ENCODE data around the gene C20orf141. TPM values are rescaled to one million over a fixed set of nuclear protein-coding genes. Genes with fewer than 3 reads are reported as not detected.

C20orf141 gene
- total RNA-seq, 2 donors from 2014 or later: 4.4 TPM; not detected in 1

DNA sequence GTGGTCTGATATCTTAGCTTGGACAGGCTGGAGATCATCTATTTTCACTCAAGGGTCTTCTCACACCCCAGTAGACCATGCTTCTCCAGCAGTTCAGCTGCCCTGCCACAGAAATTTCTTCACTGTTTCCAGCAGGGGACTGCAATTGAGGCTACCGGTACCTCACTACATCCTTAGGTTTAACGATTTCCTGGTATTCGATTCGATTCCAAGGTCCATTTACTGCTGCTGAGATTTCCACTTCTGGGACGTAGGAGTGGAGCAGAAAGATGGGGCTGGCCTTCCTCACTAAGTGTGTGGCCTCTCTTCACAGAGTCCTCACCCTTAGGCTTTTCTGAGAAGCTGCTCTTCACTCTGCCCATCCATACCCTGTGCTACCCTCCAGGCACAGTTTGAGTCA is 31.9 kb downstream of the C20orf141 start:
- 83% methylated on average over 5 of the region's 5 CpGs for WGBS
- Histone ChIP-seq H3K27me3 (replicated peaks; ENCODE audit: insufficient read depth) (no peaks in the 10 kb centered on the region), H3K27ac (no peak overlapping the region), H3K36me3 (no peaks in the 10 kb centered on the region), H3K4me1 (replicated peaks) (no peaks in the 10 kb centered on the region), H3K9me3 (no peaks in the 10 kb centered on the region), H3K4me3 (no peak overlapping the region)
- TF ChIP-seq POLR2A (IDR thresholded peaks at IDR 0.05) (no peak), POLR2AphosphoS5 (IDR thresholded peaks at IDR 0.05) (no peak), CTCF (IDR thresholded peaks at IDR 0.05) (no peak)
- intact Hi-C loops (cut with DNase I): loop anchor here (10.0 kb wide), 1 partner anchor 152 kb away; the partner anchor contains the start of gene EBF4
- no peak for DNase-seq (ENCODE audit: low spot score)

DNA sequence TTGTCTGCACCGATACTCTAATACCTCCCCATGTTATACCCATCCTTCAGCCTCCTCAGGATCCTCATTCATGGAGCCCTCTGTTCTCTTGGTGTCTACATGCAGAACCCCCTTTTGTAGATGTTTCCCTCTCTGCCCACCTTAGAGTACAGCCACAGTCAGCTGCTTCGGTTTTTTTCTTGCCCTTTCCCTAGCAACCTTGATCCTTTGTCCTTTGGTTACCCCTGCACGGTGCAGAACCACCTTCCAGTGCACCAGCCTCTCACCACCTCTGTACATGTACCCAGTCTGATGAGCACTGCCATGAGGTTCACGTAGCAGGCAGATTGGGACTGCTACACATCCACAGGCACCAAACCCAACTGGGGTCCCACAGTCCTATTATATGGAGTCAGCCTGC is 33.0 kb downstream of the C20orf141 start:
- no peaks in the 10 kb centered on the region for H3K27me3 ChIP-seq (replicated peaks; ENCODE audit: insufficient read depth)
- H3K4me1 ChIP-seq (replicated peaks): no peaks in the 10 kb centered on the region
- H3K9me3 ChIP-seq: no peaks in the 10 kb centered on the region
- H3K36me3 ChIP-seq: no peaks in the 10 kb centered on the region
- no peak for TF ChIP-seq POLR2AphosphoS5 (IDR thresholded peaks at IDR 0.05)
- no peak for TF ChIP-seq POLR2A (IDR thresholded peaks at IDR 0.05)
- no peak for TF ChIP-seq CTCF (IDR thresholded peaks at IDR 0.05)
- no peak overlapping the region for H3K27ac ChIP-seq
- 90% methylated on average over 4 of the region's 4 CpGs for WGBS
- intact Hi-C loops (cut with DNase I): loop anchor here (10.0 kb wide), 1 partner anchor 153 kb away; the partner anchor contains the start of gene EBF4
- H3K4me3 ChIP-seq: no peak overlapping the region
- no peak for DNase-seq (ENCODE audit: low spot score)

DNA sequence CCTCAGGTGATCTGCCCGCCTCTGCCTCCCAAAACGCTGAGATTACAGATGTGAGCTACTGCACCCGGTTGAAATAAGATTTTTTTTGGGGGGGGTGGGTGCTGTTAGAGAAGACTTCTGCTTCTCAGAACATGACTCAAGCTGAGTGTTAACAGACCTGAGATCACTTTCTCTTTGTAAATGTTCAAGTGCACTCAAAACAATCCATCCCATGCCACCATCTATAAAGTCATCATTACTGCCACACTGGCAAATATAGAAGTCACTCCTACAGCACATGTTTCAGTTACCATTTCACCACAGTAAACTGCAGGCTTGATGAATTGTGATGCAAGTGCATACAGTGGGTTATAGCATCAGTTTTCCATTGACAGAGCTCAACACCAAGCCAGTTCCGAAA is 34.7 kb downstream of the C20orf141 start:
- no peak overlapping the region for H3K4me3 ChIP-seq
- H3K27ac ChIP-seq: no peak overlapping the region
- no peak for TF ChIP-seq CTCF (IDR thresholded peaks at IDR 0.05)
- no peak for TF ChIP-seq POLR2AphosphoS5 (IDR thresholded peaks at IDR 0.05)
- TF ChIP-seq POLR2A (IDR thresholded peaks at IDR 0.05): no peak
- WGBS: 85% methylated on average over 4 of the region's 4 CpGs
- H3K36me3 ChIP-seq: no peaks in the 10 kb centered on the region
- H3K27me3 ChIP-seq (replicated peaks; ENCODE audit: insufficient read depth): no peaks in the 10 kb centered on the region
- H3K4me1 ChIP-seq (replicated peaks): no peaks in the 10 kb centered on the region
- intact Hi-C loops (cut with DNase I): loop anchor here (10.0 kb wide), 1 partner anchor 155 kb away; the partner anchor contains the start of gene EBF4
- no peaks in the 10 kb centered on the region for H3K9me3 ChIP-seq
- DNase-seq (ENCODE audit: low spot score): no peak

DNA sequence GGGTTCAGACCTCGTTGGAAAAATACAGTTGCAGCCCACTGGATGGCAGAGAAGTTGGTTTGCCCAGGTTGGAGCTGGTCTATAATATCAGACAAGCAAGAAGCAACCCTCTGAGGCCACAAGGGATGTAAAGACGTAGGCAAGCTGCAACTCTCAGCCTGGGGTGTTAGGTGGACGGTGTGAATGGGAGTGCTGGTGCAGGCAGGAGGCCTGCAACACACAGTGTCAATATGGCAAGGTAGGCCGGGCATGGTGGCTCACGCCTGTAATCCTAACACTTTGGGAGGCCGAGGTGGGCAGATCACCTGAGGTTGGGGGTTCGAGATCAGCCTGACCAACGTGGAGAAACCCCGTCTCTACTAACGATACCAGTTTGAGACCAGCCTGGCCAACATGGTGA is 36.3 kb downstream of the C20orf141 start:
- intact Hi-C loops (cut with DNase I): loop anchor here (10.0 kb wide), 1 partner anchor 326 kb away; no protein-coding TSS in a partner anchor
- no peaks in the 10 kb centered on the region for H3K36me3 ChIP-seq

More for the DNA sequence above, 36.3 kb downstream of the C20orf141 start:
- 88% methylated on average over 10 of the region's 10 CpGs for WGBS
- no peaks in the 10 kb centered on the region for H3K4me1 ChIP-seq (replicated peaks)
- TF ChIP-seq CTCF (IDR thresholded peaks at IDR 0.05): no peak
- TF ChIP-seq POLR2AphosphoS5 (IDR thresholded peaks at IDR 0.05): no peak
- TF ChIP-seq POLR2A (IDR thresholded peaks at IDR 0.05): no peak
- no peak for DNase-seq (ENCODE audit: low spot score)
- no peak overlapping the region for H3K4me3 ChIP-seq
- H3K9me3 ChIP-seq: no peaks in the 10 kb centered on the region
- H3K27ac ChIP-seq: no peak overlapping the region
- H3K27me3 ChIP-seq (replicated peaks; ENCODE audit: insufficient read depth): no peaks in the 10 kb centered on the region
